GM06990 (cell line): ENCODE results near the gene CAVIN1.

Experiments
- DNase-seq: peaks from one replicate; pipeline ENCODE4 v3.0.0-alpha.2; 2011; ENCODE audit not compliant: insufficient read length; ENCODE audit errors: extremely low read depth
- H3K27me3 ChIP-seq: replicated peaks from 2 replicates; pipeline ENCODE4 v1.6.0; 2011; ENCODE audit warnings: low read length; ENCODE audit not compliant: control insufficient read depth, insufficient read depth
- H3K36me3 ChIP-seq: 2 replicates; pipeline ENCODE4 v1.5.1; 2011; ENCODE audit warnings: low read length; ENCODE audit not compliant: control insufficient read depth, insufficient read depth
- H3K4me3 ChIP-seq: replicated peaks from 2 replicates; pipeline ENCODE4 v1.5.1; 2011; ENCODE audit warnings: low read depth, mild to moderate bottlenecking, control low read depth, low read length
- CTCF ChIP-seq: IDR thresholded peaks from 2 replicates; pipeline ENCODE4 v1.5.1; 2011; ENCODE audit warnings: low read length, control low read depth, mild to moderate bottlenecking, inconsistent platforms; ENCODE audit not compliant: insufficient read depth, poor library complexity, severe bottlenecking

The CAVIN1 gene

GRCh38 chr17:42422958-42423712 lies at the start of gene CAVIN1:
TSS of gene CAVIN1 (minus strand) at chr17:42423256. CDS start at chr17:42423097, 159 bp downstream.
- no peak for DNase-seq
- Histone ChIP-seq H3K36me3 (no peaks in the 10 kb centered on the region), H3K27me3 (no peaks in the 10 kb centered on the region; the same call in 1 of the 2 replicates), H3K4me3 (peak within 1 kb of the TSS; percentile 28)
- TF ChIP-seq CTCF, result no peak

DNA sequence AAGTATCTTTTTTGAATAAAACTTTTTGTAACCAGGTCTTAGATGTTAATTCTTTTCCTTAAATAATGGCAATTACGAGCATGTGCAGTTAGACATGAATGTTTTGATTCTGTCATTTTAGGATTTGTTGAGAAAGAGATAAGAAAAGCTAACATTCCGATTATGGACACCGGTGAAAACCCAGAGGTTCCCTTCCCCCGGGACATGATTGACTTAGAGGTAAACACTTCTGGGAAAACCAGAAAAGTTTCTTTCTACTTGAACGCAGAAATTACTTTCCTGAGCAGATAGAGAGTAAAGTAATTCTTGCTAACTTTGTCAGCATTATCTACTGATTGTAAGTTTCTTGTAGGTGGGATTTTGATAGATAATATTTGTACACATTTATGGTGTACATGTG lies 44.8 kb upstream of the CAVIN1 start:
- H3K4me3 ChIP-seq, result no peak overlapping the region
- no peak for TF ChIP-seq CTCF
- no peak for DNase-seq
- H3K36me3 ChIP-seq, result peaks cover 10% of the 10 kb centered on the region
- H3K27me3 ChIP-seq, result no peaks in the 10 kb centered on the region

DNA sequence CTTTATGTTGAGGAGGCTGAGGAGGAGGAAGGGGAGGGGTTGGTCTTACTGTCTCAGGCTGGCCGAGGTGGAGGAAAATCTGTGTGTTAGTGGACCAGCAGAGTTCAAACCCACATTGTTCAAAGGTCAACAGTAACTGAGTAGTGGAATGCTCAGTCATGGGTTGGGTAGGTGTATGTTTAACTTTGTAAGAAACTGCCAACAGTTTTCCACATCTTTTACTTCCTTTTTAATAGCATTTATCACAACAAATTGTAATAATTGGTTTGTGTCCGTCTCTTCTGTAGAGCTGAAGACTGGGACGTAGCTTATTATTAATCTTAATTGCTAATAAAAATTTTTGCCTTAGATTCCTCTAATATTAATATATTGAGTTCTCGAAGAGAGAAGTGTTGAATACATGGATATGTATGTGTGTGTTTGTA lies 40.9 kb upstream of the CAVIN1 start:
- Histone ChIP-seq H3K27me3 (no peaks in the 10 kb centered on the region), H3K4me3 (no peak overlapping the region), H3K36me3 (peaks cover 12% of the 10 kb centered on the region)
- no peak for TF ChIP-seq CTCF
- DNase-seq, result no peak

GRCh38 chr17:42460371-42460770 lies 37.3 kb upstream of the CAVIN1 start:
- Histone ChIP-seq H3K27me3 (no peaks in the 10 kb centered on the region), H3K4me3 (peak overlapping the region; percentile 99), H3K36me3 (peaks cover 8% of the 10 kb centered on the region)
- no peak for TF ChIP-seq CTCF
- DNase-seq, result no peak

- no peak for TF ChIP-seq CTCF
- peak; percentile 26 for DNase-seq
- Histone ChIP-seq H3K27me3 (no peaks in the 10 kb centered on the region), H3K36me3 (peaks cover 8% of the 10 kb centered on the region), H3K4me3 (peak overlapping the region; percentile 99)
Measured at GRCh38 chr17:42459801-42460281, 36.8 kb upstream of the CAVIN1 start.
